HL-60/S4 treated with phorbol 12-myristate 13-acetate at 8.2 ng/mL for 4 days and 3 days (cell line): ENCODE results near the gene ATP5F1D.
"Not testable (repeated sequence)": the region's sequence is repeated elsewhere in the genome, so short reads cannot be mapped to it uniquely, and the experiment has no call there.

ENCODE experiments used
- in situ Hi-C: fragments of 300-500 bp; cut with MboI; formaldehyde crosslinking; loops from 2 replicates; pipeline ENCODE4 v1.15.0; 2022; ENCODE audit warnings: low sequenced_read_pairs

Gene ATP5F1D

DNA sequence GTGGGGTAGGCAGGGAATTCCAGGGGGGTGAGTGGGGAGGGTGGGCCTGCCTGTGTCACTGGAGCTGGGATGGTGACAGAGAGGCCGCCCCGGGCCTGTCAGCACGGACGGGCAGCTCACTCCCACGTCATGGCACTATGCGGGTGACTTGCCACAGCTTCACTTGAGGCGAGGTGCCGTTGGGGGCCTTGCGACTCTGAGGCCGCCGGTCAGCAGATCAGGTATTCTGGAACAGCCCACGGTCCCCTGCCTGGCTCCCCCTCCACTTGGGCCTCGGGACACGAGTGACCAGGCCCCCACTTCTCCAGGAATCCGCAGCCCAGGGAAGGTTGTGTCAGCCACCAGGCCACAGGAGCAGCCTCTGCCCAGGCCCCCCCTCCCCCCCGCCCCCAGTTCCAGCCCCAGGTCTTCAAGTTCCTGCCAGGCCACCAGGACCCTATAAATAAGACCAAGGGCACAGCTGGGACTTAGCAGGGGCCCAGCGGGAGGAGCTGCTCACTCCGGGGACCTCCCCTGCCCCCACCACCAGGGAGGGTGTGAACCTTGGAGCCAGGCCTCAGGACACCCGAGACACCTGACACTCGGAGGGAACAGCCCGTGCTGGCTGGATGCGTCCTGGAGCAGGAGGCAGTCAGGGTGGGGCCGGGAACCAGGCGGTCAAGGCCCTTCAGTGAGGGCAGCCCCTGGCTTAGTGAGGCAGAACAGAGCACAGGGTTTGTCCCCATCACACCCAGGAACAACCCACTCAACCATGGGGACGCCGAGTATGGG, 4.1 kb downstream of the ATP5F1D start:
- in situ Hi-C loops: no loop called here

DNA sequence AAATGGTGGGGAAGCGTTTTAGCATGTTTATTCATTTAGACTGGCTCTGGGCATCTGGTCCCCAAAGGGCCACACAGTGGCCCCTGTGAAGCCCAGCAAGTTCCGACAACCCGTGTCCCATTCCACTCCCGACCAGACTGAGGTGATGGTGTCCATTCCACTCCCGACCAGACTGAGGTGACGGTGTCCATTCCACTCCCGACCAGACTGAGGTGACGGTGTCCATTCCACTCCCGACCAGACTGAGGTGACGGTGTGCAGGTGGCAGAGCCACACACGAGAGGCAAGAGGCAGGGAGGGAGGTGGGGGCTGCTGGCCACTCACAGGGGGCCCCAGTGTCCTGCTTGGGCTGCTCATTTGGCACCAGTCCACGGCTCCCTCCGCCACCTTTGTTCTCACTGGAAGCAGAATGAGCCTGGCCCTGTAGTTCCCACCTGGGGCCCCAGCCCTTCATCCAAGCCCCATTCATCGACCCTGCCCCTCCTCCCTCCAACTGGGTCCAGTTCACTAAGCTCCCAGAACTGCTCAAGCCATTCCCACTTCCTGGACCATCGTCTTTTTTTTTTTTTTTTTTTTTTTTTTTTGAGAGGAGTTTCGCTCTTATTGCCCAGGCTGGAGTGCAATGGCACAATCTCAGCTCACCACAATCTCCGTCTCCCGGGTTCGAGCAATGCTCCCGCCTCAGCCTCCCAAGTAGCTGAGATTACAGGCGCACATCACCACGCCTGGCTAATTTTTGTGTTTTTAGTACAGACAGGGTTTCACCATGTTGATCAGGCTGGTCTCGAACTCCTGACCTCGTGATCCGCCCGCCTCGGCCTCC, 4.9 kb downstream of the ATP5F1D start:
- in situ Hi-C loops: not testable (repeated sequence)

DNA sequence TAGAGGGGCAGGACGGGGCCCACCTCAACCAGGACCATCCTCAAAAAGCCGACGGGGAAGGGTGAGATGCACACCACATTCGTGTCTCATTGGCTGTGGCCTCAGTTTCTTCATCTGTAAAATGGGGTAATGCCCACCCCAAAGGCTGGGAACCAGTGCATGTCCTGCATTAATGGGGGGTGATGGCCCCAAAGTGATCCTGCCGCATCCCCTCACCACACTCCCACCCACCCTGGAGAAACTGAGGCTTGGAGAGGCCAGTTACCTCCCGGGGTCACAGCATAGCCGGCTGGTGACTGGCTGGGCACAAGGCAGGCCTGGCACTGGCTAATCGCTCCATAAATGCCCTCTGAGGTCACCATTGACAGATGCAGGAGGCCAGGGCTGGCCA, 6.2 kb downstream of the ATP5F1D start:
- in situ Hi-C loops: no loop called here

DNA sequence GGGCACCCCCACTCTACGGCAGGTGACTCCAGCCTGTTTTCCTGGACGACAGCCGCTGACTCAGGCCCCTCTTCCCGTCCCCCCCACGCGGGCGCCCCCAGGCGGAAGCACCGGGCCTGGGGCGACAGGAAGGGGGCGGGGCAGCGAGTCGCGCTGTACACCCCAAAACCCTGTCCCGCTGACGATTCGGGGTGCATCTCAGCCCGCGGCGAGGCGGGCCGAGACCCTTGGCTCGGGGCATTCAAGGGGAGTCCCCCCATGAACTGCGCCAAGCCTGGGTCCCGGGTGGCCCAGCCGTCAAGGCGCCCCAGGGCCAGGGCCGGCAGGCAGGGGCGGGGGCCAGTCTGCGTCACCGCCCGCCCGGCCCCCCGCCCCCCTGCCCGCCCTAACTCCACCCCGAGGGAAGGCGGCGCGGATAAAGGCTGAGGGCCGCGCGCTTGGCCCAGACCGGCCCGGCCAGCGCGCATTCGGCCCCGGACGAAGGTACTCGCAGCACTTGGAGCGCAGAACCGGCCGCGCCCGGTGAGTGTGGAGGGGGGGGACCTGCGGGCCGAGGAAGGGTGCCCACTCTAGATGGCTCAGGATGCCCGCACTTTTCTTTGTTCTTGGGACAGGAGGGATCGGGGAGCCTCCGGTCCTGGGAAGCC, 6.7 kb downstream of the ATP5F1D start, which contains the start of gene MIDN:
MIDN (plus strand) TSS at position 445 of the 647 bp plus-strand sequence. CDS start 1,714 bp downstream, outside the sequence.
- in situ Hi-C loops: no loop called here

GRCh38 chr19:1248786-1249297, 7.3 kb downstream of the ATP5F1D start:
- in situ Hi-C loops: no loop called here

GRCh38 chr19:1249298-1249989, 7.9 kb downstream of the ATP5F1D start:
- in situ Hi-C loops: no loop called here

- in situ Hi-C loops: no loop called here
Observed at GRCh38 chr19:1249990-1250436, 8.5 kb downstream of the ATP5F1D start.

GRCh38 chr19:1250437-1251260, 9.1 kb downstream of the ATP5F1D start:
- in situ Hi-C loops: no loop called here

DNA sequence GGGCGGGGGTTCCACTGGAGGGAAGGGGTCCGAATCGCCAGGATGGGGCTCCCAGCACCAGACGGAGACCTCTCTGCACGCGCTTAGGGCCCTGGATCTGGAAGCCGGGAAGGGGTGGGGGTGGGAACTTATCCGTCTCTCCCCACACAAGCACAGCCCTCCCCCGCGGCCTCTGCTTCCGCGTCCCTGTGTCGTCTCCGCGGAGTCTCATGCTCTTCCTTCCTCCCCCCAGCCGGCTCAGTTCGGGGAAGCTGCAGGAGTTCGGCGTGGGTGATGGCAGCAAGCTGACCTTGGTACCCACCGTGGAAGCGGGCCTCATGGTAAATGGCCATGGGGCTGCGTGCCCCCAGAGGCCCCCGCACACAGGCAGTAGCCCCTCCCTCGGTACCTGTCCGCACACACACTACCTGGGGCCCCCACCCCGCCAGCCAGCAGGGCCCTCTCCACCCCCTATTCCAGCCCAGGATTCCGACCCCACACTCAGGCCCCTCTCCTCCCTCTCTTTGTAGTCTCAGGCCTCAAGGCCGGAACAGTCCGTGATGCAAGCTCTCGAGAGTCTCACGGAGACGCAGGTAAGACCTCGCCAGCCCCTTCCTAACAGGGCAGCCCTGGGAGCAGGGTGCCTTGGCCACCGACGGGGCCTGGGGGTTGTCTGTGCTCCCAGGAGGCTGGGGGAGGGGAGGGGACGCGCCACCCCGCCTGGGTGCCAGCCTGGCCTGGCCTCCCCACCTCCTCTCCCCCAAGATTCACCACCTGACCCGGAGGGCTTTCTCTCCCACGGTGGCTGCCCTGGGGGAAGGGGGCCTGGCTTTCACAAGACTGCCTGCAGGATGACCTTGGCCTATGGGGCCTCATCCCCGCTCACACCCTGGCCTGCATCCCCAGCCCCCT, 10.0 kb downstream of the ATP5F1D start:
- in situ Hi-C loops: no loop called here

GRCh38 chr19:1252221-1252820, 10.8 kb downstream of the ATP5F1D start:
- in situ Hi-C loops: no loop called here

- in situ Hi-C loops: no loop called here
Observed at GRCh38 chr19:1252821-1253513, 11.4 kb downstream of the ATP5F1D start.

GRCh38 chr19:1253514-1254080, 12.0 kb downstream of the ATP5F1D start:
- in situ Hi-C loops: no loop called here

- in situ Hi-C loops: no loop called here
Observed at GRCh38 chr19:1254081-1254527, 12.6 kb downstream of the ATP5F1D start.

DNA sequence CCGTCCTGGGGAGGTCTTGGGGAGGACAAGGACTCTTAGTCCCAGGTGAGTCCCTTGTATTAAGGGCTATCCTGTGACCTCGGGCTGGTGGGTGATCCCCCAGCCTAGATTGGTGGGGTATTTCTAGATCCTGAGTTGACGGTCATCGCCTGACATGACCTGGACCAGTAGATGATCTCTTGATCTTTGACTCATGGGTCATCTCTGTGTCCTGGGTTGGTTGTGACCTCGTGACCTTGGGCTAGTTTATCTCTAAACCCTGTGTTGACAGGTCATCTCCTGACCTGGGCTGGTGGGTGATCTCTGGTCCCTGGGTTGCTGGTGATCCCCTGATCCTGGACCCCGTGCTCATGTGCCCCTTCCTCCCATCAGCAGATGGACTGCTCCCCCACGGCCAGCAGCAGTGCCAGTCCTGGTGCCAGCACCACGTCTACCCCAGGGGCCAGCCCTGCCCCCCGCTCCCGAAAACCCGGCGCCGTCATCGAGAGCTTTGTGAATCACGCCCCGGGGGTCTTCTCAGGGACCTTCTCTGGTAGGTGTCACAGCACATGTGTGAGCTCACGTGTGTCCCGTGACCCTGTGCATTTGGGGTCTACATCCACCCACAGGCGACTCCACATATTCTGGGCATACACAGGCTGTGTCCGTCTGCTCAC, 13.1 kb downstream of the ATP5F1D start:
- in situ Hi-C loops: no loop called here

- in situ Hi-C loops: no loop called here
Observed at GRCh38 chr19:1255186-1256161, 13.9 kb downstream of the ATP5F1D start.
